Peyer's patch (tissue), 4 donors: ENCODE data around the gene FRMD4A.

Experiments used
- CTCF ChIP-seq, 6 experiments: fragments of 450-650 bp in 4 of 6; fragments of 200-600 bp in 2 of 6; sonication (generic) in 1 of 6; IDR thresholded peaks; one replicate each; pipeline ENCODE4 v1.5.1; 2017 to 2019; ENCODE audit warnings: antibody characterized with exemption in 6 of 6, mild to moderate bottlenecking in 3 of 6, moderate library complexity in 1 of 6
- POLR2A ChIP-seq, 2 donors: fragments of 450-650 bp; IDR thresholded peaks; one replicate each; pipeline ENCODE4 v1.5.1; 2017; ENCODE audit warnings: antibody characterized with exemption in 2 of 2, mild to moderate bottlenecking in 2 of 2, moderate library complexity in 2 of 2

GRCh38 chr10:13672548-13672947 is 658.2 kb downstream of the FRMD4A start:
- no peak for TF ChIP-seq CTCF (IDR thresholded peaks at IDR 0.05)
- TF ChIP-seq POLR2A (IDR thresholded peaks at IDR 0.05), result no peak
